Measurements from ENCODE around the gene HSPG2.

DNA sequence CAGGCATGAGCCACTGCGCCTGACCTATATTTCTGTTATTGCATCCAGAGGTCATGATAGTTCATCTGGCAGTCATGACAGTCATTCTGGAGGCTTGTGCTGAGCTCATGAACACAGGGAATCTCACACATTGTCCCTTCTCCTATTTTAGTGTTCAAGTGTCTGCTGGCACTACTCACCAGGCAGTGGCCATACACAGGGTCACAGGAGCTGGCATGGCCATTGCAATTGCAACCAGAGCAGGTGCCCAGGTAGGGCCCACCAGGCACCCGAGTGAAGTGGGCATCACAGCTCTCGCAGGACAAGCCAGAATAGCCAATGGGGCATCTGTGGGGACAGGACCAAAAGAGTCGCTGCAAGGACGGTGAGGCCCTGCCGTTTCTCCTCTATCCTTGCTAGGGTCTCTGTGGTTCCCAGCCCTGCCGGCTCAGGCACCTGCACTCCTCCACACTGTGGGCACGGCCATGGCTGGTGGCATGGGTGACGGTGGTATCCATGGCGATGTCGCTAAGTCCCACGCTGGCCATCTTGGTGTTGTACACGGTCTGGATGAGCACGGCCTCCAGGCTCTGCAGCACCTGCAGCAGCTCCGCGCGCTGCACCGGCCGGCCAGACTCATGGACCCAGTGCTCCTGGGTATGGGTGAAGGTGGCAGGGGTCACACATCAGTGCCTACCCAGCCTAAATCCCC is 57.0 kb downstream of the HSPG2 start:
- TF ChIP-seq, protein P1, sequence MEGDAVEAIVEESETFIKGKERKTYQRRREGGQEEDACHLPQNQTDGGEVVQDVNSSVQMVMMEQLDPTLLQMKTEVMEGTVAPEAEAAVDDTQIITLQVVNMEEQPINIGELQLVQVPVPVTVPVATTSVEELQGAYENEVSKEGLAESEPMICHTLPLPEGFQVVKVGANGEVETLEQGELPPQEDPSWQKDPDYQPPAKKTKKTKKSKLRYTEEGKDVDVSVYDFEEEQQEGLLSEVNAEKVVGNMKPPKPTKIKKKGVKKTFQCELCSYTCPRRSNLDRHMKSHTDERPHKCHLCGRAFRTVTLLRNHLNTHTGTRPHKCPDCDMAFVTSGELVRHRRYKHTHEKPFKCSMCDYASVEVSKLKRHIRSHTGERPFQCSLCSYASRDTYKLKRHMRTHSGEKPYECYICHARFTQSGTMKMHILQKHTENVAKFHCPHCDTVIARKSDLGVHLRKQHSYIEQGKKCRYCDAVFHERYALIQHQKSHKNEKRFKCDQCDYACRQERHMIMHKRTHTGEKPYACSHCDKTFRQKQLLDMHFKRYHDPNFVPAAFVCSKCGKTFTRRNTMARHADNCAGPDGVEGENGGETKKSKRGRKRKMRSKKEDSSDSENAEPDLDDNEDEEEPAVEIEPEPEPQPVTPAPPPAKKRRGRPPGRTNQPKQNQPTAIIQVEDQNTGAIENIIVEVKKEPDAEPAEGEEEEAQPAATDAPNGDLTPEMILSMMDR (IDR thresholded peaks at IDR 0.05) = no peak
- TF ChIP-seq POLR2A (IDR thresholded peaks at IDR 0.05) = no peak
